Smooth muscle cell (in vitro differentiated cells): Measurements from ENCODE around the gene FUOM. TPM values are rescaled to one million over a fixed set of nuclear protein-coding genes. Genes with fewer than 3 reads are reported as not detected.

Experiments used
- DNase-seq: peaks from one replicate; lab custom pipeline; 2025; ENCODE audit not compliant: unreplicated experiment; lab: John Stamatoyannopoulos, UW
- H2AFZ ChIP-seq: fragments of 200-600 bp; sonication (generic); 2 replicates; pipeline ENCODE4 v1.6.0; 2016; ENCODE audit warnings: antibody characterized with exemption, low read depth, mild to moderate bottlenecking
- H3F3A ChIP-seq: fragments of 200-600 bp; sonication (generic); 2 replicates; pipeline ENCODE4 v1.6.0; 2017; ENCODE audit warnings: antibody characterized with exemption, low read depth
- H3K27ac ChIP-seq: fragments of 200-600 bp; sonication (generic); 2 replicates; pipeline ENCODE4 v1.5.1; 2016; ENCODE audit warnings: low read depth, mild to moderate bottlenecking
- H3K27me3 ChIP-seq: fragments of 200-600 bp; sonication (generic); 2 replicates; pipeline ENCODE4 v1.6.1; 2016; ENCODE audit warnings: low read depth, mild to moderate bottlenecking
- H3K36me3 ChIP-seq: fragments of 200-600 bp; sonication (generic); 2 replicates; pipeline ENCODE4 v1.5.1; 2016; ENCODE audit warnings: low read depth
- H3K4me1 ChIP-seq: fragments of 200-600 bp; sonication (generic); 2 replicates; pipeline ENCODE4 v1.5.1; 2016; ENCODE audit warnings: low read depth
- H3K4me2 ChIP-seq: fragments of 200-600 bp; sonication (generic); 2 replicates; pipeline ENCODE4 v1.6.0; 2016; ENCODE audit warnings: mild to moderate bottlenecking
- H3K4me3 ChIP-seq: fragments of 200-600 bp; sonication (generic); 2 replicates; pipeline ENCODE4 v1.5.1; 2016; ENCODE audit warnings: mild to moderate bottlenecking
- H3K79me2 ChIP-seq: fragments of 200-600 bp; sonication (generic); 2 replicates; pipeline ENCODE4 v1.6.0; 2016; ENCODE audit warnings: low read depth, mild to moderate bottlenecking
- H3K9ac ChIP-seq: fragments of 200-600 bp; sonication (generic); 2 replicates; pipeline ENCODE4 v1.6.0; 2016; ENCODE audit warnings: low read depth
- H3K9me3 ChIP-seq: fragments of 200-600 bp; sonication (generic); replicated peaks from 2 replicates; pipeline ENCODE4 v1.5.1; 2016; ENCODE audit warnings: low read depth
- H4K20me1 ChIP-seq: fragments of 200-600 bp; sonication (generic); 2 replicates; pipeline ENCODE4 v1.6.0; 2016; ENCODE audit warnings: low read depth
- WGBS: methylation state at CpG from one replicate; pipeline ENCODE4 v1.1.7; 2016; ENCODE audit warnings: low lambda C conversion rate; 5-methylcytosine and 5-hydroxymethylcytosine counted together
- polyA plus RNA-seq: library from polyadenylated mRNA; unstranded; fragments of >200 nt; fragmentation: Nextera tagmentation; extraction: Ambion mirVana; gene quantifications from 2 replicates; pipeline ENCODE4 v1.2.1, GENCODE V29; 2016
- total RNA-seq: library from RNA; depleted of rRNA; stranded (reverse); fragments of >200 nt; gene quantifications from 2 replicates; pipeline ENCODE4 v1.2.3, GENCODE V29; 2014
- TF ChIP-seq, protein P1 (sequence below): fragments of 200-600 bp; sonication (generic); IDR thresholded peaks from 2 replicates; pipeline ENCODE4 v1.5.1; 2017; ENCODE audit warnings: borderline replicate concordance, mild to moderate bottlenecking, antibody characterized with exemption; ENCODE audit not compliant: insufficient read depth, poor library complexity, severe bottlenecking

The FUOM gene
- total and polyA plus RNA-seq, 2 experiments from 2014 or later: 19.5 to 46.7 TPM

- Histone ChIP-seq H3K9me3 (no peaks in the 10 kb centered on the region), H3K4me2 (no peak overlapping the region), H2AFZ (no peak overlapping the region), H3F3A (no peaks in the 10 kb centered on the region), H3K4me1 (no peaks in the 10 kb centered on the region), H3K27me3 (no peaks in the 10 kb centered on the region), H3K79me2 (no peaks in the 10 kb centered on the region), H4K20me1 (no peaks in the 10 kb centered on the region), H3K27ac (no peak overlapping the region), H3K4me3 (no peak overlapping the region), H3K36me3 (no peaks in the 10 kb centered on the region), H3K9ac (no peak overlapping the region)
- 84% methylated on average over 7 of the region's 7 CpGs for WGBS
- DNase-seq: no peak
- TF ChIP-seq, protein P1, sequence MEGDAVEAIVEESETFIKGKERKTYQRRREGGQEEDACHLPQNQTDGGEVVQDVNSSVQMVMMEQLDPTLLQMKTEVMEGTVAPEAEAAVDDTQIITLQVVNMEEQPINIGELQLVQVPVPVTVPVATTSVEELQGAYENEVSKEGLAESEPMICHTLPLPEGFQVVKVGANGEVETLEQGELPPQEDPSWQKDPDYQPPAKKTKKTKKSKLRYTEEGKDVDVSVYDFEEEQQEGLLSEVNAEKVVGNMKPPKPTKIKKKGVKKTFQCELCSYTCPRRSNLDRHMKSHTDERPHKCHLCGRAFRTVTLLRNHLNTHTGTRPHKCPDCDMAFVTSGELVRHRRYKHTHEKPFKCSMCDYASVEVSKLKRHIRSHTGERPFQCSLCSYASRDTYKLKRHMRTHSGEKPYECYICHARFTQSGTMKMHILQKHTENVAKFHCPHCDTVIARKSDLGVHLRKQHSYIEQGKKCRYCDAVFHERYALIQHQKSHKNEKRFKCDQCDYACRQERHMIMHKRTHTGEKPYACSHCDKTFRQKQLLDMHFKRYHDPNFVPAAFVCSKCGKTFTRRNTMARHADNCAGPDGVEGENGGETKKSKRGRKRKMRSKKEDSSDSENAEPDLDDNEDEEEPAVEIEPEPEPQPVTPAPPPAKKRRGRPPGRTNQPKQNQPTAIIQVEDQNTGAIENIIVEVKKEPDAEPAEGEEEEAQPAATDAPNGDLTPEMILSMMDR: no peak
Measured at GRCh38 chr10:133316732-133317131, 41.1 kb downstream of the FUOM start.

GRCh38 chr10:133316266-133316665 is 41.6 kb downstream of the FUOM start:
- H4K20me1 ChIP-seq: no peaks in the 10 kb centered on the region
- no peaks in the 10 kb centered on the region for H3F3A ChIP-seq
- H2AFZ ChIP-seq: no peak overlapping the region
- no peak overlapping the region for H3K27ac ChIP-seq
- TF ChIP-seq, protein P1: no peak
- H3K79me2 ChIP-seq: no peaks in the 10 kb centered on the region
- H3K9me3 ChIP-seq: no peaks in the 10 kb centered on the region
- DNase-seq: no peak
- WGBS: 95% methylated on average over 9 of the region's 9 CpGs
- H3K4me2 ChIP-seq: no peak overlapping the region
- no peaks in the 10 kb centered on the region for H3K36me3 ChIP-seq
- H3K27me3 ChIP-seq: no peaks in the 10 kb centered on the region
- no peak overlapping the region for H3K4me3 ChIP-seq
- H3K4me1 ChIP-seq: no peaks in the 10 kb centered on the region
- H3K9ac ChIP-seq: no peak overlapping the region

DNA sequence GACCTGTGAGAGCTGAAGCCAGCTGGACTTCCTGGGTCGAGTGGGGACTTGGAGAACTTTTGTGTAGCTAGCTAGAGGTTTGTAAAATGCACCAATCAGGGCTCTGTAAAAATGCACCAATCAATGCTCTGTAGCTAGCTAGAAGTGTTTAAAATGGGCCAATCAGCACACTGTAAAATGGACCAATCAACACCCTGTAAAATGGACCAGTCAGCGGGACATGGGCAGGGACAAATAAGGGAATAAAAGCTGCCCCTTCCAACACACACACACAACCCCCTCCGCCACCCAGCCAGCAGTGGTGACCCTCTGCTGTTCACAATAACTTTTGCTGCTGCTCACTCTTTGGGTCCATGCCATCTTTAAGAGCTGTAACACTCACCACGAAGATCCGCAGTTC is 42.0 kb downstream of the FUOM start:
- no peaks in the 10 kb centered on the region for H3K79me2 ChIP-seq
- H3K9me3 ChIP-seq: no peaks in the 10 kb centered on the region
- no peaks in the 10 kb centered on the region for H3F3A ChIP-seq
- no peak overlapping the region for H3K27ac ChIP-seq
- H3K4me1 ChIP-seq: no peaks in the 10 kb centered on the region
- 92% methylated on average over 5 of the region's 5 CpGs for WGBS
- H3K4me2 ChIP-seq: no peak overlapping the region
- no peak overlapping the region for H3K9ac ChIP-seq
- TF ChIP-seq, protein P1: no peak
- no peak for DNase-seq
- no peaks in the 10 kb centered on the region for H3K27me3 ChIP-seq
- no peaks in the 10 kb centered on the region for H3K36me3 ChIP-seq
- H4K20me1 ChIP-seq: no peaks in the 10 kb centered on the region
- H3K4me3 ChIP-seq: no peak overlapping the region
- no peak overlapping the region for H2AFZ ChIP-seq

- Histone ChIP-seq H3K79me2 (no peaks in the 10 kb centered on the region), H3K4me3 (no peak overlapping the region), H3K9ac (no peak overlapping the region), H3K27ac (no peak overlapping the region), H2AFZ (no peak overlapping the region), H4K20me1 (no peaks in the 10 kb centered on the region), H3K9me3 (no peaks in the 10 kb centered on the region), H3K27me3 (no peaks in the 10 kb centered on the region), H3F3A (no peaks in the 10 kb centered on the region), H3K36me3 (no peaks in the 10 kb centered on the region), H3K4me1 (no peaks in the 10 kb centered on the region), H3K4me2 (no peak overlapping the region)
- DNase-seq: no peak
- 92% methylated on average over 12 of the region's 12 CpGs for WGBS
- TF ChIP-seq, protein P1: no peak
Measured at GRCh38 chr10:133314911-133315310, 42.9 kb downstream of the FUOM start.
